Stomach (tissue), 19 donors: ENCODE measurements around the gene MICALL1. TPM values are rescaled to one million over a fixed set of nuclear protein-coding genes. Genes with fewer than 3 reads are reported as not detected.

ENCODE experiments used
- DNase-seq, 2 donors: peaks; one replicate each; pipeline versions ENCODE4 v3.0.0 to v3.0.0-alpha.2; 2013 to 2019
- H3K27ac ChIP-seq, 5 donors: fragments of 200-600 bp in 4 of 5; sonication (generic) in 4 of 5; one replicate each; pipeline ENCODE4 v1.5.1; 2013 to 2019; ENCODE audit warnings: mild to moderate bottlenecking in 1 of 5, moderate library complexity in 1 of 5
- H3K27me3 ChIP-seq, 3 donors: fragments of 200-600 bp; sonication (generic); one replicate each; pipeline ENCODE4 v1.5.1; 2017 to 2019; ENCODE audit warnings: mixed run types in 1 of 3
- H3K36me3 ChIP-seq, 4 donors: fragments of 200-600 bp; sonication (generic); 1 replicate in 3 of 4; 2 replicates in 1 of 4; pipeline ENCODE4 v1.5.1; 2016 to 2019
- H3K4me1 ChIP-seq, 4 donors: fragments of 200-600 bp; sonication (generic); one replicate each; pipeline ENCODE4 v1.5.1; 2016 to 2019
- H3K4me3 ChIP-seq, 4 donors: fragments of 200-600 bp; sonication (generic) in 3 of 4; one replicate each; pipeline ENCODE4 v1.5.1; 2016 to 2019; ENCODE audit warnings: mild to moderate bottlenecking in 1 of 4
- H3K9me3 ChIP-seq, 4 donors: fragments of 200-600 bp; sonication (generic); one replicate each; pipeline ENCODE4 v1.5.1; 2016 to 2019
- EP300 ChIP-seq: sonication (generic); formaldehyde crosslinking; IDR thresholded peaks from one replicate; pipeline ENCODE4 v1.6.1; 2017; ENCODE audit warnings: antibody characterized with exemption
- POLR2A ChIP-seq, 4 donors: fragments of 450-650 bp; IDR thresholded peaks; one replicate each; pipeline ENCODE4 v1.6.1; 2016; ENCODE audit warnings: antibody characterized with exemption in 4 of 4, control low read depth in 2 of 4, mild to moderate bottlenecking in 1 of 4, moderate library complexity in 1 of 4
- POLR2AphosphoS5 ChIP-seq, 3 donors: sonication (generic); formaldehyde crosslinking; IDR thresholded peaks; one replicate each; pipeline ENCODE4 v1.6.1; 2016; ENCODE audit warnings: antibody characterized with exemption in 3 of 3
- WGBS, 5 donors: extraction: QIAGEN DNeasy Blood & Tissue Kit in 3 of 5; methylation state at CpG; one replicate each; pipeline versions ENCODE4 v1.1.5 to v1.1.7; 2013 to 2018; 5-methylcytosine and 5-hydroxymethylcytosine counted together
- intact Hi-C: fragments of 100-400 bp; cut with DNase I; formaldehyde crosslinking; loops from one replicate; pipeline ENCODE4 v1.15.1; 2023; ENCODE audit warnings: low total_unique reads
- long read RNA-seq, 10 donors: transcript quantifications; one replicate each; lab custom pipeline, GENCODE V29; 2026
- polyA plus RNA-seq, 3 donors: library from polyadenylated mRNA; stranded (reverse); fragments of 200-250 nt; gene quantifications; one replicate each; pipeline ENCODE4 v1.2.3, GENCODE V29; 2013
- total RNA-seq, 5 donors: library from RNA; depleted of rRNA; stranded (reverse); fragments of >200 nt; gene quantifications; one replicate each; pipeline versions ENCODE4 v1.1.0 to v1.2.3, GENCODE V29; 2014 to 2016
- TF ChIP-seq, protein P1 (sequence below), 7 experiments: fragments of 450-650 bp in 4 of 7; fragments of 200-600 bp in 3 of 7; sonication (generic) in 3 of 7; IDR thresholded peaks; one replicate each; pipeline ENCODE4 v1.5.1; 2016 to 2019; ENCODE audit warnings: antibody characterized with exemption in 7 of 7, control low read depth in 2 of 7, mild to moderate bottlenecking in 1 of 7
- donor health status: healthy with polysubstance abuse.
- donor health status: Bipolar disorder and iron deficiency.
- donor health status: healthy.

Gene MICALL1, protein sequence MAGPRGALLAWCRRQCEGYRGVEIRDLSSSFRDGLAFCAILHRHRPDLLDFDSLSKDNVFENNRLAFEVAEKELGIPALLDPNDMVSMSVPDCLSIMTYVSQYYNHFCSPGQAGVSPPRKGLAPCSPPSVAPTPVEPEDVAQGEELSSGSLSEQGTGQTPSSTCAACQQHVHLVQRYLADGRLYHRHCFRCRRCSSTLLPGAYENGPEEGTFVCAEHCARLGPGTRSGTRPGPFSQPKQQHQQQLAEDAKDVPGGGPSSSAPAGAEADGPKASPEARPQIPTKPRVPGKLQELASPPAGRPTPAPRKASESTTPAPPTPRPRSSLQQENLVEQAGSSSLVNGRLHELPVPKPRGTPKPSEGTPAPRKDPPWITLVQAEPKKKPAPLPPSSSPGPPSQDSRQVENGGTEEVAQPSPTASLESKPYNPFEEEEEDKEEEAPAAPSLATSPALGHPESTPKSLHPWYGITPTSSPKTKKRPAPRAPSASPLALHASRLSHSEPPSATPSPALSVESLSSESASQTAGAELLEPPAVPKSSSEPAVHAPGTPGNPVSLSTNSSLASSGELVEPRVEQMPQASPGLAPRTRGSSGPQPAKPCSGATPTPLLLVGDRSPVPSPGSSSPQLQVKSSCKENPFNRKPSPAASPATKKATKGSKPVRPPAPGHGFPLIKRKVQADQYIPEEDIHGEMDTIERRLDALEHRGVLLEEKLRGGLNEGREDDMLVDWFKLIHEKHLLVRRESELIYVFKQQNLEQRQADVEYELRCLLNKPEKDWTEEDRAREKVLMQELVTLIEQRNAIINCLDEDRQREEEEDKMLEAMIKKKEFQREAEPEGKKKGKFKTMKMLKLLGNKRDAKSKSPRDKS
- total RNA-seq (100 to 1,000 TPM in 3 of 5 donors, 10 to 100 TPM in 2; 31.4 to 155 (median 112) TPM), polyA plus RNA-seq (10 to 100 TPM; 17.7 to 55.1 (median 35.6) TPM)
- long read RNA-seq, donor 1, full-length matches to known transcripts = 1 of 1 reads
- long read RNA-seq, donor 1, partial matches to known transcripts = 0 of 1 reads
- long read RNA-seq, donor 1, other reads (novel, unspliced or antisense) = 0 of 1 reads
- long read RNA-seq, donor 2, partial matches to known transcripts = 7 of 7 reads
- long read RNA-seq, donor 2, other reads (novel, unspliced or antisense) = 0 of 7 reads
- long read RNA-seq, donor 3 = 0 reads
- long read RNA-seq, donor 4 = 0 reads
- long read RNA-seq, donor 5, full-length matches to known transcripts = 3 of 9 reads
- long read RNA-seq, donor 5, partial matches to known transcripts = 6 of 9 reads
- long read RNA-seq, donor 5, other reads (novel, unspliced or antisense) = 0 of 9 reads
- long read RNA-seq, donor 6, full-length matches to known transcripts = 3 of 22 reads
- long read RNA-seq, donor 6, partial matches to known transcripts = 19 of 22 reads
- long read RNA-seq, donor 6, other reads (novel, unspliced or antisense) = 0 of 22 reads
- long read RNA-seq, donor 7, full-length matches to known transcripts = 1 of 20 reads
- long read RNA-seq, donor 7, partial matches to known transcripts = 19 of 20 reads
- long read RNA-seq, donor 7, other reads (novel, unspliced or antisense) = 0 of 20 reads
- long read RNA-seq, donor 8, full-length matches to known transcripts = 1 of 1 reads
- long read RNA-seq, donor 8, partial matches to known transcripts = 0 of 1 reads
- long read RNA-seq, donor 8, other reads (novel, unspliced or antisense) = 0 of 1 reads
- long read RNA-seq, donor 9, partial matches to known transcripts = 7 of 7 reads
- long read RNA-seq, donor 9, other reads (novel, unspliced or antisense) = 0 of 7 reads
- long read RNA-seq, donor 10, full-length matches to known transcripts = 1 of 1 reads
- long read RNA-seq, donor 10, partial matches to known transcripts = 0 of 1 reads
- long read RNA-seq, donor 10, other reads (novel, unspliced or antisense) = 0 of 1 reads

DNA sequence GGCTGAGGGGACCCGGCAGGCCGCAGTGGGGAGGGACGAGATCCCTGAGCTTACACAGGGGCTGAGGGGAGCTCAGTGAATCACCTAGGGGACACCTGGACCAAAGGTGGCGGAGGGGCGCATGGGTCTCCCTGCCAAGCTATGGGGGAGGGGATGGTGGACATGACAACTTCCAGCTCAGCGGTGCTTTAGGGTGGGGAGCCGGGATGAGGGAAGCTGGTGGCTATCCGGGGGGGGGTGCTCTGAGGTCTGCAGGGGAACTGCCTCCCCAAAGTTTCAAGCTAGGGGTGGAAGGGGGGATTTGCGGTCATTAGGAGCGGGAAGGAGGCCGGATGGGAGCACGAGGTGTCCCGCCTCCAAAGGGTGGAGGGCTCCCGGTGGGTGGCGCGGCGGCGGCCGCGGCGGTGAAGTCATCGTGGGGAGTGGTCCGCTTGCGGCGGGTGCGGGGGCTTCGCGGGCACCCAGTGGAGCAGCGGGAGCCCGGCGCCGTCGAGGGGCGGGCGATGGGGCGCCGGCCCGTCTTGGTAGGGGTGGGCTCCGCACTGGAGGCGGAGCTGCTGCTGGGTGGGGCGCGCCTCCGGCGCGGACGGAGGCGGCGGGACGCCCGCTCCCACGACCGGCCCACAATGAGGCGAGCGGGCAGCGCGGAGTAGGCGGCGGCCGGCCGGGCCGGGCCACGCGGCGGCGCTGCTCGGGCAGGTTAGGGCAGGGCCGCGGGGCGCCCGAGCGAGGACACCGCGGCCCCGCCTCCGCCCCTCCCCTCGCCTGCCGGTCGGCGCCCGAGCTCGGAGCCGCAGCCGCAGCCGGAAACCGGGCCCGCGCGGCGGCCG lies at the start of gene MICALL1:
Gene MICALL1 (plus strand): TSS at position 764 of the 830 bp plus-strand sequence. CDS start 126 bp downstream, outside the sequence.
- Histone ChIP-seq H3K4me1 (peaks cover 23 to 71% (median 57%) of the 10 kb centered on the region in 4 donors), H3K27ac (peak within 1 kb of the TSS; percentile 87 to 96 (median 93)), H3K36me3 (no peaks in the 10 kb centered on the region), H3K9me3 (no peaks in the 10 kb centered on the region), H3K27me3 (no peaks in the 10 kb centered on the region), H3K4me3 (peak within 1 kb of the TSS; percentile 67 to 91 (median 80))
- no peak for TF ChIP-seq EP300
- TF ChIP-seq, protein P1, sequence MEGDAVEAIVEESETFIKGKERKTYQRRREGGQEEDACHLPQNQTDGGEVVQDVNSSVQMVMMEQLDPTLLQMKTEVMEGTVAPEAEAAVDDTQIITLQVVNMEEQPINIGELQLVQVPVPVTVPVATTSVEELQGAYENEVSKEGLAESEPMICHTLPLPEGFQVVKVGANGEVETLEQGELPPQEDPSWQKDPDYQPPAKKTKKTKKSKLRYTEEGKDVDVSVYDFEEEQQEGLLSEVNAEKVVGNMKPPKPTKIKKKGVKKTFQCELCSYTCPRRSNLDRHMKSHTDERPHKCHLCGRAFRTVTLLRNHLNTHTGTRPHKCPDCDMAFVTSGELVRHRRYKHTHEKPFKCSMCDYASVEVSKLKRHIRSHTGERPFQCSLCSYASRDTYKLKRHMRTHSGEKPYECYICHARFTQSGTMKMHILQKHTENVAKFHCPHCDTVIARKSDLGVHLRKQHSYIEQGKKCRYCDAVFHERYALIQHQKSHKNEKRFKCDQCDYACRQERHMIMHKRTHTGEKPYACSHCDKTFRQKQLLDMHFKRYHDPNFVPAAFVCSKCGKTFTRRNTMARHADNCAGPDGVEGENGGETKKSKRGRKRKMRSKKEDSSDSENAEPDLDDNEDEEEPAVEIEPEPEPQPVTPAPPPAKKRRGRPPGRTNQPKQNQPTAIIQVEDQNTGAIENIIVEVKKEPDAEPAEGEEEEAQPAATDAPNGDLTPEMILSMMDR (IDR thresholded peaks at IDR 0.05) = peak in 1 of 7 experiments; percentile 55
- TF ChIP-seq POLR2A (IDR thresholded peaks at IDR 0.05) = no peak
- TF ChIP-seq POLR2AphosphoS5 (IDR thresholded peaks at IDR 0.05) = no peak
- WGBS, 5 donors = 5 to 13% (median 7%) methylated on average over 35 to 90 of the region's 90 CpGs
- DNase-seq = peak; percentile 87 to 92
- intact Hi-C loops = no loop called here

DNA sequence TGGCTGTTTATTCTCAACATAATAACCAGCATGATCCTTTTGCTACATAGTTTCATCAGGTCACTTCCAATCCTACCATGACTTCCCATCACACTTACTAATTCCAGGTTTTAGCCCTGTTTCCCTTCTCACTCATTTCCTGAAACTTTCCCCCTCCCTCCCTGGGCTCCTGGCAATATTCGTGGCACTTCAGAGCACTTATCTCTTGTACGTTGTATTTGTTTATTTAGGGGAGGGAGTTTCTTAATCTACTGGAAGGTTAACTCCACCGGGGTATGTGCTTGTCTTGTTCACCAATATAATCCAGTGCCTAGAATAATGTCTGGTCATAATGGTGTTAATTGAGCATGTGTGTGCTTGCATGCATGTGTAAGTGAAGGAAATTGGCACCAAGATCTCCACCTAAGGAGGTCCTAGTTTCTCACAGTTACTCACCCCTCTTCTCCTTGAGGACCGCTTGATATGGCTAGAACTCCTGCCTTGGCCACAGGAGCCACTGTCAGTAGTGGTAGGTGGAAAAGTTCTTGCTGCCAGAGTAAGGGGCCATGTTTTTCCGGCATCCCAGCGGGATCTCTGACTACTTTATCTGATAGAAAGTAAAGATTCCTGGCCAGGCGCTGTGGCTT lies 45.2 kb upstream of the MICALL1 start:
- no peak overlapping the region for H3K4me3 ChIP-seq
- H3K4me1 ChIP-seq = peaks cover 24 to 48% (median 37%) of the 10 kb centered on the region in 4 donors
- H3K9me3 ChIP-seq = no peaks in the 10 kb centered on the region
- 22 to 41% (median 37%) methylated on average over 7 of the region's 7 CpGs for WGBS, 5 donors
- H3K27ac ChIP-seq = peak overlapping the region; percentile 8 to 63 (median 50)
- TF ChIP-seq POLR2AphosphoS5 (IDR thresholded peaks at IDR 0.05) (no peak), POLR2A (IDR thresholded peaks at IDR 0.05) (no peak), EP300 (no peak)
- TF ChIP-seq, protein P1 (IDR thresholded peaks at IDR 0.05) = no peak
- intact Hi-C loops = loop anchor here (5.0 kb wide), 1 partner anchor 44 kb away; no protein-coding TSS in a partner anchor
- DNase-seq = peak in 1 of 2 donors; percentile 37
- H3K36me3 ChIP-seq = peaks cover 63 to 100% (median 99%) of the 10 kb centered on the region in 4 donors
- H3K27me3 ChIP-seq = no peaks in the 10 kb centered on the region
